GM21526 (cell line): ENCODE measurements around the gene ATXN10.

Experiments
- ATAC-seq: cut with Tn5 transposase; IDR thresholded peaks from one replicate; pipeline ENCODE4 v1.9.1; 2021; ENCODE audit warnings: moderate library complexity; ENCODE audit not compliant: unreplicated experiment, low FRiP score

ATXN10 gene

DNA sequence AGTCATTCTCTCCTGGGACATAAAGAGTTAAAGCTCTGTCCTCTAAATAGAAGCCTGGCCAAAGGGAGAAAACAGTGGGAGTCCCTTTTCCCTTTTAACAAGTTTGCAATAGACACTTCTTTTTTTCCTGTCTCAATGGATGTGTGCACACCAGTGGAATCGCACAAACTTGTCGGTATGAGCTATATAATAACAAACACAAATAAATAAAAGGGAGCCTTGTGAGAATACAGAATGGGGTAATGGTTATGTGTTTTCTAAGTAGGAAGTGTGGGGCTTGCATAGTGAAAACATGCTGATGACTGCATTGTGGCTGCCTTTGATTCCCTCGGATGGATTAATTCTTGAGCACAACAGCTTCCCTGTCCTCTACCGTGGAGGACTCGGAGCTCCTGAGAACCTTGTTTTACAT, 173.4 kb downstream of the ATXN10 start:
- no peak for ATAC-seq

DNA sequence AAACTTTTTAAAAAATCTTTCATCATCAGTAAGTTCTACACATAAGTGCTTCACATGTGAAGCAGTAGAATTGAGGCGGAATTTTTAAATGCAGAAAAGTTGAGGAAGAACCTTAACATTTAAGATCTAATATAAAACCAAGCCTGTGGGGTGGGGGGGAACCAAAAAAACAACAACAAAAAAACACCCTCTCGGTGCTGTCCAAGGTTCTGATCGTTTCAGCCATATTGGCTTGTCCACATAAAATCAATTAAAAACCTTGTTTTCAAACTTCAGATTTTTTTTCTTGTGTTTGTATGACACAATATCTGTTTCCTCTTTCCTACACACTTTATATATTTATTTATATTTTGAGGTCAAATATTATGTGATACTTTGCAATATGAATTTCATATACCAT, 175.3 kb downstream of the ATXN10 start:
- no peak for ATAC-seq

DNA sequence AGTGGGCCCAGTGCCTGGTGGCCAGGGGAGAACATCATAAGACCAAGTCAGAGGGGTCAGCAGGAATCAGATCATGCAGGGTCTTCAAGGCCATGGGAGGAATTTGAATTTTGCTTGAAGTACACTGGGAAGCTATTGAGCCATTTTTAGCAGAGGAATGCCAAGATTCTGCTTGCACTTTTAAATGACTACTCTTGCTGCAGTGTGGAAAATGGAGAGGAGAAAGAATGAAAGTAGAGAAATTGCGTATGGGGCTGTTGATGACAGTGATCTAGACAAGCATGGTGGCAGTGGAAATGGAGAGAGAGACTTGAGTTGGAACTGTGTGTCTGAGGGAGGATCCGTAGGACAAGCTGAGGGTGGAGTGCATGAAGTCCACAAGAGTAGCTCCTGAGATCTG, 177.3 kb downstream of the ATXN10 start:
- no peak for ATAC-seq

DNA sequence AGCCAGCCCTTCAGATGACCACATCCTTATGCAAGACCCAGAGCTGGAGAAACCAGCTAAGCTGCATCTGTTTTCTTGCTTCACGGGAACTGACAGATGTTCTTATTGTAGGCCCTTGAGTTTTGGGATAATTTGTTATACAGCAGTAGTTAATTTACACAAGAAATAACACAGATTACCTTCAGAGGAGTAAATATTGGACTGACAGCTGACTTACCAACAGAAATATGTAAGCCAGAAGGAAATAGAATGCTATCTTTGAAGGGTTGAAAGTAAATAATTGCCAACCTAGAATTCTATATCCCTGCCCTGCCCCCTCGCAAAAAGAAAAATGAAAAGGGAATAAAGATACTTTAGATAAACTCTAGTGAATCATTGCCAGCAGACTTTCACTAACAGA, 181.2 kb downstream of the ATXN10 start:
- no peak for ATAC-seq

DNA sequence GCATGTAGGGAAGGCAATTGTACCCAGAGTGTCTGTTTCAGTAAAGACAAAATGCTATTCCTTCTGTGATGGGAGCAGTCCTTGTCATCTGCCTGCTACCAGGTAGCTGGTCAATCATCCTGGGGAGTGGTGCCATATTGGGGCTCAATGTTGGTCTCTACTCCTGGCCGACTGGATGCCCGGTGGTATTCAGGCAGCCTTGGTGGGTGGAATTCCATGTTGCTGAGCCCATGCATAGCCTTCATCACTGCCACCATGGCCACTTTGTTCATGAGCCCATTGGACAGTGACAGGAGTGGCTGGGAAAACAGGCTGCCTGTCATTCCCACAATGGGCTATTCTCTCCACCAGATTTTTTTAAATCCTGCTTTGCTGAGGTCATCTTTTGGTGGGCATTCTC, 184.3 kb downstream of the ATXN10 start:
- no peak for ATAC-seq

DNA sequence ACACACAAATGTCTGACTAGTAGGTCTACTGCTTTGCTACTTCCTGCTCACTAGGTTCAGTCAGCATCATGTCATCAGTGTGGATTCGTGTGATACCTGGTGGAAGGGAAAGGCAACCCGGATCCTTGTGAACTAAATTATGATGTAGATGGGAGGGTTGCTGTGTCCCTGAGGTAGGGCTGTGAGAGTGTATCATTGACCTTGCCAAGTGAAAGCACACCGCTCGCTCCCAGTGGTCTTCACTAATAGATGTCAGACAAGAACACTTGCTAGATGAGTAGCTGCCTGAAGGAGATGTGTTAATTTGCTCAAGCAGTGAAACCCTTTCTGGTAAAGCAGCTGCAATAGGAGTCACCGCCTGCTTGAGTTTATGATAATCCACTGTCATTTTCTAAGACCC, 185.9 kb downstream of the ATXN10 start:
- no peak for ATAC-seq

DNA sequence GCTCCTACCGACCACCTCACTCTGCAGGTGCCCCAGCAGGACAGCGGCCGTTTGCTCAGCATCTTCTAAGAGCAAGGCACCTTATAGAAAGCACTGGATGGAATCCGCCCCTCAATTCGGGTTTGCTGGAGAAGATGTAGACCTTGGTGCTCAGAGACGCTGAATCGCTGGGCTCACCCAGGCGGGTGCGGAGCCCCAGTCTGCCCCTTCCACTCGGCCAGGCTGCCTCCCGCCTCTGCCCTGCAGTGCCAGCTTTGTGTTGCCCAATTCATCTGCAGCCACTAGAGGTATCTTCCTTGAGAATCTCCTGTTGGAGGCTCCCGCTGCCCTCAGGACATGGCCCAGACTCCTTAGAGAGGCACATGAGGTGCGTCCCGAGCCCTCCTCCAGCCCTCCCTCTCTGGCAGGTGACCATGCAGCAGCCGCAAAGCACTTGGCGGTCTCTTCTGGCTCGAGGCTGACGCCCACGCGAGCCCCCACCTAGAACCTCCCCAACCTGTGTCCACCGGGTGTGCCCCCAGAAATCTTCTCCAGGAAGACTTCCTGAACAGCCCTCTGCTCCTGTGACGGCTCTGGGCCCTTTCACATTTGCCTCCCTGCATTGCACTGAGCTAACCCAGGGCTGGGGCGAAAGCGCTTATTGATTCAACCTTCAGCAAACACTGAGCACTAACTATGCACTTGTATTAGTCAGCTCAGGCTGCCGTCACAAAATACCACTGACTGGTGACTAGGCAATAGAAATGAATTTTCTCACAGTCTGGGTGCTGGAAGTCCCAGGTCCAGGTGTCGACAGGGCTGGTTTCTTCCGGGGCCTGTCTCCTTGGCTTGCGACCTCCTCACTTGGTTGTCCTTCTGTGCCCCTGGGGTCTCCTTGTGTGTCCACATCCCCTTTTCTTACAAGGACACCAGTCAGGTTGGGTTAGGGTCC, 187.9 kb downstream of the ATXN10 start:
- no peak for ATAC-seq

DNA sequence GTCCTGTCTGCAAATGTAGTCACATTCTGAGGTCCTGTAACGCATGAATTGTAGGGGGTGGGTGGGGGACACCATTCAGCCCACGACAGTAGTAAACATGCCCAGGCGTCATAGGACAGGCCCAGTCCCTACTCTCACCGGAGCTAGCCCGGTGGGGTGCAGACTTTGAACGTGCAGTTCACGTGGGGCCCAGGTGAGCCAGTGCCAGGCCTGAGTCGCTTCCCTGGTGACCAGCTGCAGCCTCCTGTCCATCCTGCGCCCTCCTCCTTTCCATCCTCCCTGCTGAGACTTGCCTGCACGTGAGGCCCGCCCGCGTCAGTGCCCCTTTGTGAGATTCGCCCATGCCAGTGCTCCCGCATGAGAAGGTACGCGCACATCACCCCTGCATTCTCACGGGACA, 188.6 kb downstream of the ATXN10 start:
- ATAC-seq: no peak

DNA sequence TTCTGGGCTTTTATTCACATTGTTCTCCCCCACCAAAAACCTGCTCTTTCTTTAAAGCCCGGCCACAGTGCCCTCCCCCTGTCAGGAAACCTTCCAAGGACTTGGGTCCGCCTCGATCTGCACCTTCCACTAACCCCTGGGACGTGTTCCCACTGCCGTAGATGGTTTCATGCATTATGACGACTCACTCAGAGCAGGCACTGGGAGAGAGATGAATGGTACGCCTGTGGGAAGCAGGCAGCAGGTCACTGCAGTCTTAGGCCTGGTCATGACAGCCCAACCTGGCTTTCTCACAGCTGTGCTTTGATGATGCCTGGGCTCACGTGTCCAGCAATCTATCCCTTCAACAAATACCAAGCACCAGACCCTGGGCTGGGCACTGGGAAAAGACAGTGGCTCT, 189.6 kb downstream of the ATXN10 start:
- ATAC-seq: no peak

DNA sequence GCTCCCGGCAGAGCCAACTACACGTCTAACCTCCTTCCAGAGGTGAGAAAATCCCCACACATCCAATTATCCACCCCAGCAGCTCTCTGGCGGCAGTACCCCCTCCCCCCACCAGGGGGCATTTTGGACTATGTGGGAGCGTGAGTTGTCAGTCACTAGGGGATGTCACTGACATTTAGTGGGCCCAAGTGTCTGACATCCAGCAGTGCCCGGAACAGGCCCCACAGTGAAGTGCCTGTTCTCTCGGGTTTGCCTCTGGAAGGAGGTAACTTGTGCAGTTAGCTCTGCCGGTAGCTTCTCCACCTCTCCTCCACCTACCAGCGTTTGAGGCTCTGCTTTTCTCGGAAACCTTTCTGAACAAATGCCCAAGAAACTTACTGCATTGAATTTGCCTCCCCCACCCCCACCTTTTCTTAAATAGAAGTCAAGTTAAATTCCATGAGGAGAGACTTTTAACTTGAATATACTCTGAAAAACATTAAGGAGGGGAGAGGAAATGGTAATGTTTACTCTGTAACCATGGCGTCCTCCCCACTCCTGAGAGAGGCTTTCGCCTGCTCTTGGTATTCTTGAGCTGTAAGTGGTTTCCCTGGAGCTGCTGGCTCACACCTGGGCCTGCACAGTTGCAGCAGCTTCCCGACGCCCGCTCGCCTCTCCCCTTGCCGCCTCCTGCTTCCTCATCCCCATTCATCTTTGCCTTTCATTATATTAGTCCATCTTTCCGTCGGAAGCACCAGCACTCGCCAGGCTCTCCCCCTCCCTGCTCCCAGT, 192.5 kb downstream of the ATXN10 start:
- no peak for ATAC-seq

DNA sequence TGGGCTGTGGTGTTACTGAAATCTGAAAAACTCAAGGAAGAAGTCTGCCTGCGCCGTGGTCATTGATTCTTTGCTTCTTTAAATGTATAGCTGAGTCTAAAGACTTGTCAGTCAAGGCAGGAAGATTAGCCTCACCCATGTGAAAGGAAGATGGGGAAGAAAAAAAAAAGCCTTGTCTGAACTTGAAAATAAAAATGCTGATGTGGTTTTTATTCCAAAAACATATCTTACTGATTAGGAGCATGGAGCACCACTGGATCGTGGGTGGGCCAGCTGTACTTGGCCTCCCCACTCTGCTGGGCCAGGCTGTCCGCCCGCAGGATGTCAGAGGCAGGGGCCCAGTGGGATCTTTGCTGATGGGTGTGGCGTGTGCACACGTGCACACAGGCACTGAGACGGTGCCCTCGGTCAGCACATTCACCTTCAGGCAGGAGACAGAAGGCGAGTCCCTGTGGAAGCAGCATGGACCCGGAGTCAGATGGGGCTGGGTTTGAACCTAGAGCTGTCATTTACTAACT, 193.4 kb downstream of the ATXN10 start:
- no peak for ATAC-seq

DNA sequence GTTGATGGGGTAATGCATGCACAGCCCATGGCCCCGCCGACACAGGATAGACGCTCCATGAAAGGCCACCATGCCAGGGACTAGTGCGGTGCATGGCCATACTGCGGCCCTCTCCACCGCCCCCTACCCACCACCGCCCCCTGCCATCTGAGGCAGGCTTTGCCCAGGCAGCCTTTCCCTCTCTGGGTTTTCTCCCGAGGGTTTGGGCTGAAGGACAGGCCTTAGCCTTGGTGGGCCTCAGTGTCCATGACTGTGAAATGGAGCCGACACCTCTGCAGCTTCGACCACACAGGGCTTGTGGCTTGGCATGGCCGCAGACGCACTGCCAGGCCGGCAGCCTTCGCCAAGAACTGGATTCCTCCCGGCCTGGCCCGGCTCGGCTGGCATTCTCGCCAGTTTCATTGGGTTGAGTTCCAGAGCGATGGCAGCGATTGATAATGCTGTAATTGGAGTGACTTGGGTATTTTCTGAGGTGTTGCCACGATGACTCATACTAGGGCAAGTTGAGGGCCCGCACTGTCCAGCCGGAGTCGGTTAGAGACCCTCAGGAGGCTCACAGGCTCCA, 194.0 kb downstream of the ATXN10 start:
- no peak for ATAC-seq

DNA sequence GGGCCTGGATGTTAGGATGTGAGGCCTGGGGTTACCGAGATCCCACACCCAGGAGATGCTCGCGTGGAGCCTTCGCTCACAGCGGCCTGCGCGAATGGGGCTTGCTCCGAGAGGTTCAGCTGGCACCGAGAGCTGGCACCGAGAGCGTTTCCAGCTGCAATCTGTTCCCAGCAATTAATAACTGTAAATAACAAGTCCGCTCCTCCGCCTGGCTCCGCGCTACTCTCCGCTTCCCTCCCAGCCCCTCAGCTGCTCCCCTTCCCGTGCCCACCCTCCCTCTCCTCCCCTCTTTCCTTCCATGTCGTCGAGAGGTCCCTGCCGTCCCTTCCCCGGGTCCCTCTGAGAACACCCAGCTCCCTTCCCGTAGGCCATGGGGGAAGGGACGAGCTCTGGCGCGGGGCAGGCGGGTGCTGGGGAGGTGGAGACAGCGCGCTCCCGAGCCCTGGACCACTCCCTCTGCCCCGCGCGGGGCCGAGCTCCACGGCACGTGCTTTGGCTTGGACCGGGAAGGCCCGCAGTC, 194.6 kb downstream of the ATXN10 start:
- ATAC-seq: no peak

DNA sequence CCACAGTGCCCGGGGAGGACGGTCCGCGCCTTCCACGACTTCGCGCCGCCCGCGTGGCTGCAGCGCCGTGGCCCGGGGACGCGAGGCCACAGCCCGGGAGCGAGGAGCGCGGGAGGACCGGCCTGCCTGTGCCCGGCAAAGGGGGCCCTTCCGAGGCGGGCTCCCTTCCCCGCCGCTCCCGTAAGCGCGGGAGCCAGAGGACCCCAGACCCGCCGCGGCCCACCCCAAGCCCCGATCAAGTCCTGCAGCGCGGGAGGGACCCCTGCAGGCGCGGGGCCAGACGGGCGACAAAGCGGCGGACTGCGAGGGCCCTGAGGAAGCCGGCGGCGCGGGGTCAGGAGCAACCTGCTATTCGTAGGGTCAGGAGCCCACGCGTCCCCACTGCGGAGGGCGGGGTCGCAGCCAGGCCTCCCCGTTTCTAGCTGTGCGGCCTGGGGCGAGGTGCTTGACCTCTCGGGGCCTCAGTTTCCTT, 195.0 kb downstream of the ATXN10 start:
- ATAC-seq: no peak

DNA sequence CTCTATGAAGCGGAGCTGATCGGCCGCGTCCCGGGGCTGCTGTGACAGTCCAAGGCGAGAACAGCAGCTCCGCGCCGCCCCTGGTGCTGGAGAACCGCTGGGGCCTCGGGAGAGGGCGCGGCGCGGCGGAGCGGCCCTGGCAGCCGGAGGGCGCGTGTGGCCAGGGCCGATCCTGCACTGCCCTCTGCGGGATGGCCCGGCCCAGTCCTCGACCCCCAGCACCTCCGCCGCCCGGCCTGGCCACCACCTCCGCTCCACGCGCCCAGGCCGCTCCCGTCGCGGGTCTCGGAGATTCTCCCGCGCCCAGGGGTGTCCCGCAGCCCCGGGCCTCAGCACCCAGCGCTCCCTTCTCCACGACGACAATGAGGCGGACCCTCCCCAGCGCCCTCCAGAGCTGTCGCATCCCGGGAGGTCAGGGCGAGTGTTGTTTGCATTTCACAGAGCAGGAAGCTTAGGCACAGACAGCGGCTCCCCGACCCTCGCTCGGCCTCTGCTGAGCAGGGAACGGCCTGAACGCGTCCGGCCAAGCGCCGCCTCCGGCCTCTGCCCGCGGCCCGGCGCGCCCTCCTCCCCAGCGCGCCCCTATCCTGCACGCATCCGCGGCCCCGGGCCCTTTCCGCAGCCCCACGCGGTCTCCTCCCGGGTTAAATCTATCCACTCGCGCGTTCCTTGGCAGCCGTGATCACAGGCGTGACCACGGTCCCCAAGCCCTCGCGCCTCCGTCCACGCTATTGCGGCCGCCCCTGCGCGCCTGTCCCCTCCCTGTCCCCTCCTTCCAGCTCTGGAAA, 195.7 kb downstream of the ATXN10 start:
- no peak for ATAC-seq

DNA sequence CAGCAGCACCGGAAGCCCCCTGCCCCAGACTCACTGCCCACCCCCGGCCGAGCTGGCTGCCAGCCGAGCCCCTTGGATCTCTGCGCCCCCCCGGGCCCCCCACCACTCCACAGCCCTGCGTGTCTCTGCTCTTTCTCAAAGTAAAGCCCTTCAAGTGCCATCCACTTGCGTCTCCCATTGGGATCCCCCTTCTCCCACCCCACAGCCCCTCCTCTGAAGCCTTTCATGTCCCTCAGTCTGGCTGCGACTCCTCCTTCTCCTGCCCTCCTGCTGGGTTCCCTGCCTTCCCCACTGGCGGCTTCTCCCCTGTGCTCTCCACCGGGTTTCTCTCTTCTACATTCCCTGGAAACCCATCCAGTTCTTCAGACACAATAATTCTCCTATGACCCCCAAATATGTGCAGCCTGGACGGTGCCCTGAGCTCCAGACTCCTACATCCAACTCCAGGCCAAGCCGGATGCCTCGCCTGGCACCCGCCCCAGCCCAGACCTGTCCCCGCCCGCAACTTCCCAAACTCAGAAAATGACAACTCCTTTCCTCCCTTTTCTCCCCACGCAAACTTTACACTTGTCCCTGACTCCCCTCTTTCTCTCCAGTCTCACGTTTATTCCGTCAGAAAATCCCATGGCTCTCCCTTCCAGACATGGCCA, 196.4 kb downstream of the ATXN10 start:
- no peak for ATAC-seq

DNA sequence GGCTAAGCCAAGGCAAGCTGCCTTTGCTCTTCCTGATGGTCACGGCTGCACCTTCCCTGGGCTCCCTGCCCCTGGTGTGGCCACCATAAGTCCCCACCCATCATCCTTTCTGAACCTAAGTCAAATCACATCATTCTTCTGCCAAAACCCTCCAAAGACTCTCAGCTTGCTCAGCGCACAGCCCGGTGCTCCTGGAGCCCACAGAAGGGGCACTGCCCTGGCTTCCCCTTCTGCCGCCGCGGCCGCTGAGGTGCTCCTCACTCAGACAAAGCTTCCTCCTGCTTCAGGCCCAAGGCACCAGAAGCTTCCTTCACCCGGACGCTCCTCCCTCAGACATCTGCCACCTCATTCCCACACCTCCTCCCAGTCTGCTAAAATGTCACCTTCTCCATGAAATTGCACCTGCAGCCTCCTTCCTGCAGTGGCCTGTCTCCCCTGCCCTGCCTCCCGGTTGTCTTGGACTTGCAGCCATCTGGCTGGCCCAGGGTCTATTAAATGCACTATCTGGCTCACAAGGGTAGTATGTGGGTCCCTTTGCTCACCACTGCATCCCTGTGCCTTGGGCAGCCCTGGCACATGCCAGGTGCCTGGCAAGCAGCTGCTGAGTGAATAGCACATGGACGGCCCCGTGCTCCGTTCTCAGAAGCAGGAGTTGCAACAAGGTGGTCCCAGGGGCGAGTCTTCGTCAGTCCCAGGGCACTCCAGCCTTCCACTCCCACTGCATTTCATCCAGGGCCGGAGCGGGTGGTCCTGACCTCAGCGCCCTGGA, 197.1 kb downstream of the ATXN10 start:
- ATAC-seq: no peak

DNA sequence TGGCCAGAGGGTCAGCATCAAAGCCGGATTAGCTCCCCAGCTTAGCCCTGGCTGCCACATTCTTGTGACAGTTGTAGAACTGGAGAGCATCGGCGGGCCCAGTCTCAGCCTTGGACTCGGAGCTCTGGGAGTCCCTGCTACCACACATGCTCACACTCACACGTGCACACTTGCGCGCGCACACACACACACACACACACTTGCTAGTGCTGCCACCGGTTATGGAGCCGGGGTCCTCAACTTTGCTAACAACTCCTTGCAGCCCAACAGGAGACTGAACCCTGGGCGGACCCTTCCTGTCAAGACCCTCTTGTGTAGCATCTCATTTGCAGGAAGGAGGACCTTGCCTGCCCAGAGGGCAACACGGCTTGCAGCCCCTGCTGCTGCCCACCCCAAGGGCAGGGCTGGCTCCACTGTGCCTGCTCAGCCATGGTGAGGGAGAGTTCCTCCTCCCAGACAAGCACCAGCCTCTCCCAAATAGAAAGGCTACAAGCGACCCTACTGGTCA, 197.8 kb downstream of the ATXN10 start:
- ATAC-seq: no peak

DNA sequence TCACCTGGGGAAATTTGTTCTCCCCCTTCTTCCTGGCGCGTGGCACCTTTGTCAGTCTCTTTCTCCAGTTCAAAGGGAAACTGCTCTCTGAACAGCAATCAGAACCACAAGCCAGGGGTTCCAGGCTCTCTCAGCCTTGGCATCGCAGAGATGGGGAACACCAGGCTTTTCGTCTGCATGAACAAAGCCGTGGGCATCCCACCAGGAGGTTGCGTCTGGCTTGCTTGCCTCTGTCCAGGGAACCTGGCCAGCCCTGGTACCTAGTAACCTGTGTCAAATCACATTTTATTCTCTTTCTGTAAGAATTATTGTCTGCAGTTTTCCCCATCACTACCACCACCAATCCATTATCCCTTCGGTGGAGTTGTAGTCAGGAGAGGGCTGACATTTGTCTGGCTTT, 198.4 kb downstream of the ATXN10 start:
- ATAC-seq: no peak
